ENCODE measurements around the gene RAET1E. TPM values are rescaled to one million over a fixed set of nuclear protein-coding genes. Genes with fewer than 3 reads are reported as not detected.

The RAET1E gene
- total RNA-seq, 1 donor from 2014 or later: not detected

- Mint-ChIP-seq H3K9me3 (no peaks in the 10 kb centered on the region), H3K27me3 (ENCODE audit: low read depth) (peaks cover 4% of the 10 kb centered on the region), H3K4me3 (peak overlapping the region; percentile 43), H3K4me1 (peaks cover 17% of the 10 kb centered on the region), H3K36me3 (no peaks in the 10 kb centered on the region), H3K27ac (no peak overlapping the region)
- TF ChIP-seq CTCF (IDR thresholded peaks at IDR 0.05; ENCODE audit: unreplicated experiment): no peak
- DNase-seq (ENCODE audit: low spot score in 2 of 2, unreplicated experiment in 2 of 2): no peak
These were observed 36.1 kb downstream of the RAET1E start for GRCh38 chr6:149861603-149862423.

GRCh38 chr6:149860834-149861602 lies 36.9 kb downstream of the RAET1E start:
- no peak for TF ChIP-seq CTCF (IDR thresholded peaks at IDR 0.05; ENCODE audit: unreplicated experiment)
- DNase-seq (ENCODE audit: low spot score in 2 of 2, unreplicated experiment in 2 of 2): no peak
- H3K9me3 Mint-ChIP-seq: no peaks in the 10 kb centered on the region
- no peak overlapping the region for H3K4me3 Mint-ChIP-seq
- no peak overlapping the region for H3K27ac Mint-ChIP-seq
- no peaks in the 10 kb centered on the region for H3K36me3 Mint-ChIP-seq
- peaks cover 23% of the 10 kb centered on the region for H3K4me1 Mint-ChIP-seq
- H3K27me3 Mint-ChIP-seq (ENCODE audit: low read depth): no peaks in the 10 kb centered on the region

GRCh38 chr6:149860513-149860833 lies 37.4 kb downstream of the RAET1E start:
- H3K27me3 Mint-ChIP-seq (ENCODE audit: low read depth): no peaks in the 10 kb centered on the region
- TF ChIP-seq CTCF (IDR thresholded peaks at IDR 0.05; ENCODE audit: unreplicated experiment): no peak
- no peak overlapping the region for H3K27ac Mint-ChIP-seq
- H3K9me3 Mint-ChIP-seq: no peaks in the 10 kb centered on the region
- H3K4me3 Mint-ChIP-seq: no peak overlapping the region
- H3K4me1 Mint-ChIP-seq: peaks cover 29% of the 10 kb centered on the region
- no peaks in the 10 kb centered on the region for H3K36me3 Mint-ChIP-seq
- DNase-seq (ENCODE audit: low spot score in 2 of 2, unreplicated experiment in 2 of 2): no peak

GRCh38 chr6:149859938-149860337 lies 38.0 kb downstream of the RAET1E start:
- Mint-ChIP-seq H3K27ac (no peak overlapping the region), H3K9me3 (no peaks in the 10 kb centered on the region), H3K4me3 (no peak overlapping the region), H3K36me3 (no peaks in the 10 kb centered on the region), H3K27me3 (ENCODE audit: low read depth) (no peaks in the 10 kb centered on the region), H3K4me1 (peaks cover 34% of the 10 kb centered on the region)
- TF ChIP-seq CTCF (IDR thresholded peaks at IDR 0.05; ENCODE audit: unreplicated experiment): no peak
- DNase-seq (ENCODE audit: low spot score in 2 of 2, unreplicated experiment in 2 of 2): no peak

GRCh38 chr6:149859368-149859767 lies 38.5 kb downstream of the RAET1E start:
- no peak overlapping the region for H3K4me3 Mint-ChIP-seq
- no peaks in the 10 kb centered on the region for H3K27me3 Mint-ChIP-seq (ENCODE audit: low read depth)
- H3K9me3 Mint-ChIP-seq: no peaks in the 10 kb centered on the region
- TF ChIP-seq CTCF (IDR thresholded peaks at IDR 0.05; ENCODE audit: unreplicated experiment): no peak
- no peak overlapping the region for H3K27ac Mint-ChIP-seq
- no peaks in the 10 kb centered on the region for H3K36me3 Mint-ChIP-seq
- H3K4me1 Mint-ChIP-seq: peaks cover 40% of the 10 kb centered on the region
- DNase-seq (ENCODE audit: low spot score in 2 of 2, unreplicated experiment in 2 of 2): no peak
